ENCODE measurements around the gene DGAT2.

DGAT2 gene

DNA sequence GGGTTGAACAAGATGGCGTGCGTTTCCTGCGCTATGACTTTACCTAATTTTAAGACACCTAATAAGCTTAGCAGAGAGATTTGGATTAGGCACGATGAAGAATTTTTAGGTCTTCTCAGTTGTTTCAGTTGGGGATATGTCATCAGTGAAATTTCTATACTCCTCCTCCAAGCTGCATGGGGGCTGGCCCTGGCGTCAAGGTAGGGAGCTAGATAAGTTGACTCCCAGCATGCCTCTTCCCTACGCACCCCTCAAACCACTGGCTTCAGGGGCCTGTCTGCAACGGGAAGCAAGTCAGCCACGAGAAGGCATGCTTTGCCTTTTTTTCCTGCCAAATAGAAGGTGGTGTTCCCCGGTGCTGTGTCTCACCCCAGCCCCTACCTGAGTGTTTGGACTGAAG lies 13.3 kb downstream of the DGAT2 start:
- DNase-seq: no peak

DNA sequence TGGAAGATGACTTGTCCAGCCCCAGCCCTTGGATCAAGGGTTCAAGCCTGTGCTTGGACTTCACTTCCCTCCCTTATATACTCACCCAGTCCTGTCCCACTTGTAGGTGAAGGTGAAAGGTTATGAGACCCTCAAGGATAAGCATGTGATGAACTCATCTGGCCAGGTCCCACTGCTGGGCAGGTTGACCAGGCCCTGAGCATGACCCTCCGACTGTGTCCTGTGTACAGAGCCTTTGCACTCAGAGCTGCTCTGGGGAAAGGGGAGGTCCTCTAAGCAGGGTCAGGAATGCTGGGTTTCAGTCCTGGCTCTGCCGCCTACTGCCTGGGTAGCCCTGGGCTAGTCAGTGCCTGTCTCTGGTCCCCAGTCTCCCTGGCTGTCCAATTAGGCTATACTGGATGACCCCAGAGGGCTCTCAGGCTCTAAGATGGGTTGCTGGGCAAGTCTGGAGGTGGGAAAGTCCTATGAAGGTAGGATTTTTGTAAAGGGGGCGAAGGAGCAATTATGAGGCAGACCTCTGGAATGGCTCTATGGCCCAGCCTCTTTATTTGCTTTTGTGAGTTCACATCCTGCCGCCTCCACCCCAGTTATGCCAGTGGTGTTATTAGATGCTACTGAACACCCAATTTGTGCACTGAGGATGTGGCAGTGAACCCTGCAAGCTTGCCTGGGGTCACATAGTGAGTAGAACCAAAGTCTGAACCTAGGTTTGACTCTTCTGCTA lies 14.1 kb downstream of the DGAT2 start:
- DNase-seq: no peak

DNA sequence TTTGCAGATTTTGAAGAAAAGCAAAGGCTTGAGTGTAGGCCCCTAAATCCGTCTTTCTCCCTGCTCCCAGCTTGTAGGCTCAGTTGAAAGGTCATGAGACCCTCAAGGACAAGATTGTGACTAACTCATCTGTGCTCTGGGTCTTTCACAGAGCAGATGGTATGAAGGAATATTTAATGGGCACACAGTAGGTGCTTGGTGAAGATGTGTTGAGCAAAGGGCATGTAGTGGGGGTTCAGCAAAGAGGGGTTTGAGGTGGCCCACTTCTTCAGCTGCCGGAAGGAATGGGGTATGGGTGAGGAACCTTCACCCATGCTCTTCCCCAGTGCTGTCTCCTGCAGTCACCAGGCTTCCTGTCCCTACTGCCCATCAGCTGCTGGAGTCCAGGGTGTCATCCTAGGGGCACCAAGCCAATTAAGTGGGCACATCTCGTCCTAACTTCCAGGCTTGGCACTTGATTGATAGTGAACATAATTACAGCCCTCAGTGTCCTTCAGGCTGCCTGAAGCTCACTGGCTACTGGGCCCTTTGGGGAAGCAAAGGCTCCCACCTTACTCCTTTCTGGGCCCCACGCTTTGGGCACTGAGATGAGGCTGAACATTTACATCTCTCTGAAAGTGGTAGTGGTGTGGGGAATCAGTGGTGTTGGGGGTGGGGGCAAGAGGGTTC lies 15.0 kb downstream of the DGAT2 start:
- no peak for DNase-seq

DNA sequence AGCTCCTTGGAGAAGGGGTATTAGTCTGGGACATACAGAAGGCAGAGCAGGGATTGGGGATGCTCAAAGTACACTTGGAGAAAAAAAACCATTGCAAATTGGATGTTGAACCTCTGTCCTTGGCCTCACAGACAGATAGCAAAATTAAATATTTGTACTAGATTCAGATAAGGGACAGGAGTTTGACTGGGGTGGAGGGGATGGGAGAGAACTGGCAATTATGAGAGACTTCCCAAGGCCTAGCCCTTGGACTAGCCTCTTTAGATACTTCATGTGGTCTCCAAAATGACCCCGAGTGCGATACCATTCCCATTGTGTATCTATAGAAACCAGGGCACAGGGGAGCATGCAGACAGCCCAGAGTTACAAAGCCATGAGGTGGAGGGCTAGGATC lies 15.5 kb downstream of the DGAT2 start:
- no peak for DNase-seq

DNA sequence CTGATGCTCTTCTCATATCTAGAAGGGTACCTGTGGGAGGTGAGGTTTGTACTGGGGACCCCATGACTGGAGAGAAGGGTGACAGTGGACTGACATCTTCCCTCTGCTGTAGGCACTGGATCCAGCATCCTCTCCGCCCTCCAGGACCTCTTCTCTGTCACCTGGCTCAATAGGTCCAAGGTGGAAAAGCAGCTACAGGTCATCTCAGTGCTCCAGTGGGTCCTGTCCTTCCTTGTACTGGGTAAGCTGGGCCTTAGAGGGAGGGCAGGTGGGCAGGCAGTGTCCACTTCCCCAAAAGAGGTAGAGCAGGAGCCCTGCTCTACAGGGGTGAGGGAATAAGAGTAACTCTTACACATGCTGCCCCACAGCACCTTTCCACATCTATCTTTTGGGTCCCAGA lies 15.9 kb downstream of the DGAT2 start:
- no peak for DNase-seq

DNA sequence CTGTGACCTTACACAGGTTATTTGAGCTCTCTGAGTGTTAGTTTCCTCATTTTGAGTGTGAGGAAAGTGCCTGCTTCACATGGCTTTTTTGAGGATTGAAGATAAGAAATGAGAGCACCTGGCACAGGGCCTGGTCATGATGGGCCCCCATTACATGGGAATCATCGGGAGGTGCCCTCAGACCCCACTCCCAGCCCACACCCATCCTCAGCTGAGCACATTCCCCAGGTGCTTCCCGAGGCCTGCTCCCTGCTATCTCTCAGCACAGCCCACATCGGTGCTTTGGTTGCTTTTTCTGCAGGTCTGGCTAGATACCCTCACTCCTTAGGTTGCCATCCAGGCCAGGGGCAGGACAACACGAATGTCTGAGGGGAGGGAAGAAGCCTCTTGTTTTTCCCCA lies 16.6 kb downstream of the DGAT2 start:
- no peak for DNase-seq

DNA sequence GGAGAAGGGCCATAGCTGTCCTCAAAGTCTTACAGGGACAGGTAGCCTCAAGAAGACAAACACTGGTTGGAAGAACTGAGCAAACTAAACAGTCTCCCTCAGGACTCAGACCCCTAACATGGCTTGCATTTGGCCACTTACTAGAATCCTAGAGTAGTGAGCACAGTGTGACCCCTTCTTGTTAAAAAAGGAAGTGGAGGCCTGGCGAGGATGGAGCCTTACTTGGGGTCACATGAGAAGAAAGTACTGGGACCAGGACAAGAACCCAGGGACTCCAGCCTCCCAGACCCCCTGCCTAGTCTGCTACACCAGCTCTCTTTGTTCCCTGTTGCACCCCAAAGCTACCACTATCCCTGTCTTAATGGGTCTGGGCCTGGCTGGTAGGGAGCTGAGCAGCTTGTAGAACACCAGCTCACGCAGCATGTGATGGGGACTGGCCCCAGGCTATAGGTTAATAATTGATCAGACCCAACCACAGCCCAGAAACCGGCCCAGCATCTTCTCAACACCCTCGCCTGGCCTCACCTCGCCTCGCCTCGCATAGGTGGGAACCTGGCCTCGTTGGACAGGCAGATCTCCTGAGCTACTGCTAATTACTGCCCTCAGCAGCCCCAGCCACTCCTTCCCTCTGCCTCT lies 17.6 kb downstream of the DGAT2 start:
- DNase-seq: no peak

DNA sequence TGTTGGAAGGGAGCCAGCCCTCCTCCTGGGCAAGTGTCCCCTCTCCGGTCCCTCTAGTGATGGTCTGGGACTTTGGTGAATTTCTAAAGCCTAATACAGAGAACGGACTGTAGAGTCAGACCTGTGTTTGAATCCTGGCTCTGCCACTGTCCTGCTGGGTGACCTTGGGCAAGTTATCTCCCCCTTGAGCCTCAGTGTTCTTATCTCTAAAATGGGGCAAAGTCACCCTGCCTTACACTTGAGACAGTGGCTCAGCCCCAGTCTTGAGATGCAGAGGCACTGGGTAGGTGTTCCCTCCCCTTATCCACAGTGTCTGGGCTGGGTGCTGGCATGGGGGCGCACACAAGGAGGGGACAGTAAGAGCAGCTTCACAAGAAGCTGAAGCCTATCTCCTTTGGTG lies 20.9 kb downstream of the DGAT2 start:
- no peak for DNase-seq

DNA sequence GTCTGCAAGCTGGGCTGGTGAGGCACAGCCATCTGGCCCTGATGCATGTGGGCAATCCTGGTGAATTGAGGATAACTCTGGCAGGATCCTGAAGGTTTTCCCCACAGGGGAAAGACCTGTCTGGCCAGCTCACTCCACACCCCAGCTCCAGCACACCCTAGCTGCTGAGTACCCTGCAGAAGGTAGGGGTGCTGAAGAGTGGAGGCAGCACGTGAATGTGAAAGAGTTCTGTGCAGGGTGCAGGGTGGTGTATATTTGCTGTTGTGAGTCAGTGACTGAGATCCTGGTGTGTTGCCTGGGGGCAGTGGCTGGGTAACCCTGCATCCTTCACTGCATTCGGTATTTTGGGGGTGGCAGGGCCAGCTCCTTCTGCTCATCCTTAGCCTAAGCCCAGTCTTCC lies 22.4 kb downstream of the DGAT2 start:
- DNase-seq: no peak

DNA sequence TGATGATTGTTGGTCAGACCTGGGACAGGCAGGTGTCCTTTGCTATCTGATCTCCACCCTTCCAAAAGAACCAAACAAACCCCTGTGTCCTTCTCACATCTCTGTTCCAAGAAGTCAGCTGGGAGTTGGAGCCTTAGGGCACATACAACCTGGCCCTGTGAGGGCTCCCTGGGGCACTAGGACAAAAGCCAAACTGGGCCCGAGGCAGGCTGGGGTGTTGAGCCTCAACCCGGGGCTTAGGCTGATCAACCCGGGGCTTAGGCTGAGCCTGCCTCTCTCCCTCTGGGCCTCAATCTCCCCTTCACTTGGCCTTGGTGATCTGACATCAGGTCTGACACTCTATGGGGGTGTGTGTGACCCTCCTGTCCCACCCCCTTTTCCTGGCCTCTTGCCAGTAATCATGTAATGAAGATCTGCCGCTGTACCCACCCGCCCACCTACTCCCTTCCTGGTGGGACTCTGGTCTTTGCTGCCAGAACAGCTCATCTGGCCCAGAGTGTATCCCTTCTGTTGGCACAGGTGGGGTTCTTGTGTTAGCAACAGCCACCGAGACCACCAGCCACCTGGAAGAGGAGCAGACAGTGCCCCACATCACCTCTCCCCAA lies 23.7 kb downstream of the DGAT2 start:
- no peak for DNase-seq

DNA sequence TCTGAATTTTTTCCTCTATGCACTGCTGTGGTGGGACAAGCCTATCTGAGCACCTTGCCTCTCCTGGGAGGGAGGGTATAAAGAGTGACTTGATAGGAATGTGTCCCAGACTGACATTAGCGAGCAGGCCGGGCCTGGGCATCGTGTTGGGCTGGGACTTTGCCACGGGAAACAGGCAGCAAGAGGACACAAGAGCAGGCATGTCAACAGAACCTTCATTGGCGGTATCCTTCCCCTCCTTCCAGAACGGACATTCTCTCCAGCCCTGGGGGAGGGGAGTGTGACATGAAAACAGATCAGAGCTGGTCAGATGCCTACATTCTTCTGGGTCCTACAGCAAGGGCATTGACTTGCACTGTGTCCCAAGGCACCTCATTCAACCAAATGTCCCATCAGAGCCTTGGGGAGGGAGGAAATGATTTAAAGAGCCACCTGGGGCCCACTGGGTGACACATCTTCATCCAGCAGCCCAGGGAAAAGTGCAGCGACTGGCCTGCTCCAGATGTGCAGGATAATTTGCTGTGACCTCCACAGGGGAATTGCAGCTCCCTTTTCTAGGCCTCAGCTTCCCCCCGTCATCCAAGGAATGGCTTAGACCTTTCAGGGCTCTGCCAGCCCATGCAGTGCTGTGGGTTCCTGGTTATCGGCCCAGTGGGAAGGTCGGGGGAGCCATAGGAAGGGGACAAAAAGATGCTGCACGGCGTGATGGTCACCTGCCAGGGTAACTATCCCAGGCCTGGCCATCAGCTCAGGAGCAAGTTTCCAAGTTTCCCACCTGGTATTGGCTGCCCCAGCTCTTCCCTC lies 24.6 kb downstream of the DGAT2 start:
- no peak for DNase-seq

DNA sequence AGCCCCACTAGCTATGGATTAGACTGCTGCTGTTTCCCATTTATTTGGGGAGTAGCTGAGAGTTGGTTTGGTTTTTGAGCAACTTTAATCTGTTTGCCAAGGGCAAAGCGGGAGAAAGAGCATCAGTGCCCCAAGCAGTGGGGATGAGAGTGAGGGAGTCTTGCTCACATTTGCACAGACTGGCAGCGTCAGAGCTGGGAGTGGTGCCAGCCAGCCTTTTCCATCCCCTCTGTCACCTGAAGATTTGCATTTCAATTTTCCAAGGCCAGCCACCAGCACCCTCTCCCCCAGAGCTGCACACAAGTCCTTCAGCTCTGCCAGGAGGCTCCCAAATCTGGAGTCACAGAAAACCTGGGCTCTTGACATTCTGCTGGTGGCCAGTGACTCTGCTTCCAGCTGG lies 25.4 kb downstream of the DGAT2 start:
- no peak for DNase-seq

DNA sequence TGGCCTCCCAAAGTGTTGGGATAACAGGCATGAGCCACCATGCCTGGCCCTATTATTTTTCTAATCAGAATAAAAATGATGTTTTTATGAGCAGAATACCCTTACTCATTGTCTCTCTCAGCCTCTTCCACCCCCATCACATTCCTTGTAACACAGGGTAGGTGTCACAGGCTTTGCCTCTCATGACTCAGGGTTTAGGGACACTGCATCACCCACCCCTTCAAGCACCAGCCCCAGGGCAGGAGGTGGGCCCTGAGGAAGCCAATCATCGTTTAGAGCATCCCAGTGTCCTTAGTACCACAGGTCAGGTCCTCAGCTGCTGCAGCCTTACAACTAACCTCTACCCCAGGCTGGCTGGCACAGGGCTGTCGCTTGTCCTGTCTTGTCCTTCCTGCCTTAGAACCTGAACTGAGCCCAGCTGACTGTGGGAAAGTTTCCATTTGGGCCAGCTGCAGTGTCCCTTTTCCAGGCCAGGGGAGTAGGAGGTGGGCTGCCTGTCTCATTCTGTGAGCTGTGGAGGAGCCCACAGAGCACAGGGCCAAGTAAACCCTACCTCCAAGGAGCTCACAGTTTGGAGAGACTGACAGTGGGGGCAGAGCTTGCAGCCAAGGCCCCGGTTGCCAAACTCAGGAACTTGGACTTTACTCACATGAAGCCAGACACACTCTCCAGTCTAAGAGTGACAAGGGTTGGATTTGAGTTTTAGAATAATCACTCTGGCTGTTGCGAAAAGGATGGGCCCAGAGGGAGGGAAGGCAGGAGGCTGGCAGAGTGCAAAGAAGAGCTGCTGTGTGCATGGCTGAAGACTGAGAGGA lies 26.9 kb downstream of the DGAT2 start:
- DNase-seq: no peak

DNA sequence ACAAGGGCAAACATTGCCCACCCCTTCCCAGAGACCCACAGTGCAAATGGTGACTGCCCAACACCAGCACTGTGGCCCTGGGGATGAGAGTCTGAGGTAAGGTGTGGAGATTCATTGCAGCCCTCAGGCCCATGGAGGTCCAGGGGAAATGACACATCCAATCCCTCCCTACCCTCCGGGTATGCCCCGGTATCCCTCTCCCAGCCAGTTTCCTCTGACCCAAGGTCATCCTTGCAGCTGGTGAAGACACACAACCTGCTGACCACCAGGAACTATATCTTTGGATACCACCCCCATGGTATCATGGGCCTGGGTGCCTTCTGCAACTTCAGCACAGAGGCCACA lies 27.5 kb downstream of the DGAT2 start:
- DNase-seq: no peak

DNA sequence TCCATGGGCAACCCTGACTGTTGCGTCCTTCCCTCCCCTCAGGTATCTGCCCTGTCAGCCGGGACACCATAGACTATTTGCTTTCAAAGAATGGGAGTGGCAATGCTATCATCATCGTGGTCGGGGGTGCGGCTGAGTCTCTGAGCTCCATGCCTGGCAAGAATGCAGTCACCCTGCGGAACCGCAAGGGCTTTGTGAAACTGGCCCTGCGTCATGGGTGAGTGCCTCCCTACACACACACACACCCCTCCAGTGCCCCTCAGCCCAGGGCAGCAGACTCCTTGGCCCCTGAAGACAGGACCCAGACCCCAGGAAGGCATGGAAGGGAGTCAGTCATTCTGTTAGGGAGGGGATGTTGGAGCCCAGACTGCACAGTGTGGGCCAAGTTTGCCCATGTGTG lies 28.5 kb downstream of the DGAT2 start:
- no peak for DNase-seq

DNA sequence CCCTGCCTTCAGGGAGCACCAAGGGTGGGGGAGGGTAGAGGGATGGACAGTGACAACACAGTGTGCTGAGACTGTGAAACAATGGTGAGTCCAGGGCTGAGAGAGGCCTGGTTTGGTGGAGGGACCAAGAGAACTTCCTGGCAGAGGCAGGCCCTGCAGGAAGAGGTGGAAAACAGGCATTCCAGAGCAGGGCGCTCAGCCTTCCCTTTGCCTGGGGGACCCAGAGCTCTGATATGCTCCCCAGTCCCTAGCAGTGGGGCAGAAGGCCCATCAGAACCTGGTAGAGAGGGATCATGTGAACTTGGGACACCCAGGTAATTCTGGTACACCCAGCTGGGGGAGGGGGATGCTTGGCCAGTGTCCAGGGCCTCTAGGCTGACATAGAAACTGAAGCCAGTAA lies 29.2 kb downstream of the DGAT2 start:
- DNase-seq: no peak

DNA sequence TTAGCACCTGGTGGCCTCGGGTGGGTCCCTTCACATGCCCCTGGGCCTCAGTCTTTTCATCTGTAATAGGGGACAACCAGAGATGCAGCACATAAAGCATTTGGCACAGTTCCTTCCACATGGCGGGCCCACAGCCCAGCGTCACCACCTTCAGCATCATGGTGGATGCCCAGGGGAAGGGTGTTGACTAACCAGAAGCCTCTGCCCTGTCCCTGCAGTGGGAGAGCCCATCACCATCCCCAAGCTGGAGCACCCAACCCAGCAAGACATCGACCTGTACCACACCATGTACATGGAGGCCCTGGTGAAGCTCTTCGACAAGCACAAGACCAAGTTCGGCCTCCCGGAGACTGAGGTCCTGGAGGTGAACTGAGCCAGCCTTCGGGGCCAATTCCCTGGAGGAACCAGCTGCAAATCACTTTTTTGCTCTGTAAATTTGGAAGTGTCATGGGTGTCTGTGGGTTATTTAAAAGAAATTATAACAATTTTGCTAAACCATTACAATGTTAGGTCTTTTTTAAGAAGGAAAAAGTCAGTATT lies 31.6 kb downstream of the DGAT2 start:
- no peak for DNase-seq

DNA sequence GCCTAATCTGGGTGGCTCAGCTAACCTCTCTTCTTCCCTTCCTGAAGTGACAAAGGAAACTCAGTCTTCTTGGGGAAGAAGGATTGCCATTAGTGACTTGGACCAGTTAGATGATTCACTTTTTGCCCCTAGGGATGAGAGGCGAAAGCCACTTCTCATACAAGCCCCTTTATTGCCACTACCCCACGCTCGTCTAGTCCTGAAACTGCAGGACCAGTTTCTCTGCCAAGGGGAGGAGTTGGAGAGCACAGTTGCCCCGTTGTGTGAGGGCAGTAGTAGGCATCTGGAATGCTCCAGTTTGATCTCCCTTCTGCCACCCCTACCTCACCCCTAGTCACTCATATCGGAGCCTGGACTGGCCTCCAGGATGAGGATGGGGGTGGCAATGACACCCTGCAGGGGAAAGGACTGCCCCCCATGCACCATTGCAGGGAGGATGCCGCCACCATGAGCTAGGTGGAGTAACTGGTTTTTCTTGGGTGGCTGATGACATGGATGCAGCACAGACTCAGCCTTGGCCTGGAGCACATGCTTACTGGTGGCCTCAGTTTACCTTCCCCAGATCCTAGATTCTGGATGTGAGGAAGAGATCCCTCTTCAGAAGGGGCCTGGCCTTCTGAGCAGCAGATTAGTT lies 32.3 kb downstream of the DGAT2 start:
- no peak for DNase-seq

DNA sequence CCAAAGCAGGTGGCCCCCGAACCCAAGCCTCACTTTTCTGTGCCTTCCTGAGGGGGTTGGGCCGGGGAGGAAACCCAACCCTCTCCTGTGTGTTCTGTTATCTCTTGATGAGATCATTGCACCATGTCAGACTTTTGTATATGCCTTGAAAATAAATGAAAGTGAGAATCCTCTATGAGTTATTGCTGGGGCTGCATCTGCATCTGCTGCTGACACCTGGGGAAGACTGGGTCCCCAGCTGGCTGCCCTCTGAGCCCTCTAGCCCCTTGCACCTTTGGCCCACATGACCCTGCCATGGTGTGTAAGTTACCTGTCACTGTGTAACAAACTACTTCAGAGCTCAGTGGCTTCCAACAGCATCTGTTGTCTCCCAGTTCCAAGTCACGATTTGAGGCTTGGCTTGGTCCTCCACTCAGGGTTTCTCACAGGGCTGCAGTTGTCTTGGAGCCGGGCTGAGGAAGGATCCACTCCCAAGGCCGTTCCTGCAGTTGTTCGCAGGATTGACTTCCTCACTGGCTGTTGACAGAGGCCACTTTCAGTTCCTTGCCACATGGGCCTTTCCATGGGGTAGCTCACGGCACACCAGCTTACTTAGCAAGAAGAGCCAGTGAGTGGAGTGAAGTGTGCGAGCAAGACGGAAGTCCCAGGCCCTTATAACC lies 32.9 kb downstream of the DGAT2 start:
- no peak for DNase-seq

DNA sequence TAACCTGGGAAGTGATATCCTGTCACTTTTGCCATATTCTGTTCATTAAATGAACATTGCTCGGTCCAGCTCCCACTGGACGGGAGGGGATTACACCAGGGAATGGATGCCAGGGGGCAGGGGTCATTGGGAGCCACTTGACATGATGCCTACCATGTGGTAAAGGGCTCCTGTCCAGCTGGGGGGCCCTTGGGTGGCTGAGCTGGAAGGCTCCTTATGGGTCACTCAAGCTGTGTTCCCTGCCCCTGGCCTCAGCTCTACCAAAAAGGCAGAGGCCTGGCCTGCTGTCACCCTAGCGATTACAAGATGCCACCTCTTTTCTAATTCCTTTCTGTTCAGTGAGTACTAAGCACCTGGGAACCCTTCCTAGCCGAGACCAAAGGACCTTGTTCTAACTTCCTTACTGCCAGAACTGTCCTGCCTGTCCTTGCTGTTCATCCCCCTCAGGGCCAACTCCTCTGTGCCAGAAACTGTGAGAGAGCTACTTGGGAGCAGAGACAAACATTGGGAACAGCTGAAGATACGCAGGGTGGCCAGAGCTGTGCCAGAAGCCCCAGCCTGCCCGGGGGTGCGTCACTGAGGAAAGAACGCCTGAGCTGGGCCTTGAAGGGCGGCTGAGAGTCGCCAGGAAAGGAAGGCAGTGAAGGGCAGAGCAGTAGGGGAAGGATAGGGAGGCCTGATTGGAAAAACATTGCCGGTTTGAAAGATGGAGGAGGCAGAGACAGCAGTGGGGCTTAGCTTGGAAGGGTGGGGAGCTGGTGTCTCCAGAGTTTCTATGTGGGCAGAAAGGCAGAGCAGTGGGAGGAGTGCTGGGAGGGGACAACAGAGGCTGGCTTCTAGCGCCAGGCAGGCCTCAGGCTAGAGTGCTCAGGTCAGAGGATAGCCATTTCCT lies 33.7 kb downstream of the DGAT2 start:
- no peak for DNase-seq

Measured in activated naive CD4-positive, alpha-beta T cell treated with anti-CD3 and anti-CD28 coated beads, Interleukin-2, amount 50 U/mL, for 16 hours (primary cell).